Endothelial cell (in vitro differentiated cells): ENCODE data around the gene ST8SIA4. TPM values are rescaled to one million over a fixed set of nuclear protein-coding genes. Genes with fewer than 3 reads are reported as not detected.

ENCODE experiments used
- DNase-seq: peaks from one replicate; pipeline ENCODE4 v3.0.0; 2021; ENCODE audit warnings: low spot score
- H3K27ac Mint-ChIP-seq: one replicate; pipeline ENCODE4 v1.8.0; 2021; ENCODE audit warnings: mixed read lengths, inconsistent platforms; ENCODE audit not compliant: unreplicated experiment
- H3K27me3 Mint-ChIP-seq: one replicate; pipeline ENCODE4 v1.8.0; 2021; ENCODE audit warnings: mild to moderate bottlenecking, moderate library complexity, mixed read lengths, inconsistent platforms; ENCODE audit not compliant: unreplicated experiment
- H3K36me3 Mint-ChIP-seq: one replicate; pipeline ENCODE4 v1.8.0; 2021; ENCODE audit warnings: mild to moderate bottlenecking, low read depth, mixed read lengths, inconsistent platforms; ENCODE audit not compliant: unreplicated experiment
- H3K4me1 Mint-ChIP-seq: one replicate; pipeline ENCODE4 v1.8.0; 2021; ENCODE audit warnings: mild to moderate bottlenecking, mixed read lengths, inconsistent platforms; ENCODE audit not compliant: unreplicated experiment
- H3K4me3 Mint-ChIP-seq: one replicate; pipeline ENCODE4 v1.8.0; 2021; ENCODE audit warnings: mild to moderate bottlenecking, mixed read lengths, inconsistent platforms; ENCODE audit not compliant: unreplicated experiment
- H3K9me3 Mint-ChIP-seq: one replicate; pipeline ENCODE4 v1.8.0; 2021; ENCODE audit warnings: mixed read lengths, inconsistent platforms; ENCODE audit not compliant: unreplicated experiment
- CTCF ChIP-seq: fragments of 200-600 bp; sonication (generic); IDR thresholded peaks from one replicate; pipeline ENCODE4 v1.5.0; 2021; ENCODE audit warnings: antibody characterized with exemption; ENCODE audit not compliant: unreplicated experiment
- total RNA-seq: library from RNA; stranded (reverse); fragmentation: NEBNext Ultra II Directional; extraction: Animal tissue kit (Norgen Biotek cat#: 25700); gene quantifications from one replicate; pipeline ENCODE4 v1.2.1, GENCODE V29; 2021; ENCODE audit not compliant: unreplicated experiment

The ST8SIA4 gene
- total RNA-seq, 1 donor from 2014 or later, result 30.3 TPM

- no peak for DNase-seq
- Mint-ChIP-seq H3K36me3 (peaks cover 10% of the 10 kb centered on the region), H3K9me3 (no peaks in the 10 kb centered on the region), H3K27me3 (no peaks in the 10 kb centered on the region), H3K4me3 (no peak overlapping the region), H3K27ac (no peak overlapping the region), H3K4me1 (peaks cover 7% of the 10 kb centered on the region)
- no peak for TF ChIP-seq CTCF
These were observed 30.5 kb downstream of the ST8SIA4 start for GRCh38 chr5:100872408-100873190.

- DNase-seq, result no peak
- H3K9me3 Mint-ChIP-seq, result no peaks in the 10 kb centered on the region
- H3K36me3 Mint-ChIP-seq, result peaks cover 5% of the 10 kb centered on the region
- TF ChIP-seq CTCF, result no peak
- no peak overlapping the region for H3K27ac Mint-ChIP-seq
- no peaks in the 10 kb centered on the region for H3K27me3 Mint-ChIP-seq
- no peak overlapping the region for H3K4me3 Mint-ChIP-seq
- H3K4me1 Mint-ChIP-seq, result no peaks in the 10 kb centered on the region
These were observed 36.0 kb downstream of the ST8SIA4 start for GRCh38 chr5:100867039-100867562.

- H3K36me3 Mint-ChIP-seq, result peaks cover under 1% of the 10 kb centered on the region
- H3K27me3 Mint-ChIP-seq, result no peaks in the 10 kb centered on the region
- H3K4me1 Mint-ChIP-seq, result no peaks in the 10 kb centered on the region
- H3K27ac Mint-ChIP-seq, result no peak overlapping the region
- TF ChIP-seq CTCF, result no peak
- DNase-seq, result no peak
- H3K4me3 Mint-ChIP-seq, result no peak overlapping the region
- no peaks in the 10 kb centered on the region for H3K9me3 Mint-ChIP-seq
These were observed 38.2 kb downstream of the ST8SIA4 start for GRCh38 chr5:100864931-100865330.

- H3K4me3 Mint-ChIP-seq, result no peak overlapping the region
- no peaks in the 10 kb centered on the region for H3K4me1 Mint-ChIP-seq
- TF ChIP-seq CTCF, result no peak
- H3K27me3 Mint-ChIP-seq, result no peaks in the 10 kb centered on the region
- H3K9me3 Mint-ChIP-seq, result no peaks in the 10 kb centered on the region
- H3K36me3 Mint-ChIP-seq, result no peaks in the 10 kb centered on the region
- no peak overlapping the region for H3K27ac Mint-ChIP-seq
- no peak for DNase-seq
These were observed 39.3 kb downstream of the ST8SIA4 start for GRCh38 chr5:100863739-100864138.

- Mint-ChIP-seq H3K9me3 (no peaks in the 10 kb centered on the region), H3K4me3 (no peak overlapping the region), H3K27ac (no peak overlapping the region), H3K36me3 (no peaks in the 10 kb centered on the region), H3K4me1 (no peaks in the 10 kb centered on the region), H3K27me3 (no peaks in the 10 kb centered on the region)
- no peak for TF ChIP-seq CTCF
- no peak for DNase-seq
These were observed 41.9 kb downstream of the ST8SIA4 start for GRCh38 chr5:100861148-100861547.
